Heart right ventricle (tissue), 16 donors: Measurements from ENCODE around the gene NOP16. TPM values are rescaled to one million over a fixed set of nuclear protein-coding genes. Genes with fewer than 3 reads are reported as not detected.

Experiments
- ATAC-seq, 8 donors: fragments of 200-7000 bp; cut with Tn5 transposase; one replicate each; pipeline ENCODE4 v1.9.1; 2020; ENCODE audit warnings: mild to moderate bottlenecking in 8 of 8, moderate library complexity in 8 of 8, moderate number of reproducible peaks in 1 of 8
- DNase-seq, 2 donors: peaks; one replicate each; pipeline ENCODE4 v3.0.0-alpha.2; 2020
- H3K27ac ChIP-seq, 10 donors: fragments of 200-600 bp; sonication (generic) in 2 of 10; one replicate each; pipeline versions ENCODE4 v1.5.0 to v1.8.0; 2020 to 2022; ENCODE audit warnings: mild to moderate bottlenecking in 3 of 10
- H3K27me3 ChIP-seq, 7 donors: fragments of 200-600 bp; one replicate each; pipeline ENCODE4 v1.8.0; 2021 to 2022; ENCODE audit warnings: mild to moderate bottlenecking in 2 of 7
- H3K36me3 ChIP-seq, 9 donors: fragments of 200-600 bp; sonication (generic) in 1 of 9; one replicate each; pipeline versions ENCODE4 v1.5.0 to v1.8.0; 2020 to 2022; ENCODE audit warnings: mild to moderate bottlenecking in 2 of 9
- H3K4me1 ChIP-seq, 9 donors: fragments of 200-600 bp; sonication (generic) in 1 of 9; one replicate each; pipeline versions ENCODE4 v1.5.0 to v1.8.0; 2020 to 2022; ENCODE audit warnings: mild to moderate bottlenecking in 4 of 9
- H3K4me3 ChIP-seq, 10 donors: fragments of 200-600 bp; sonication (generic) in 2 of 10; one replicate each; pipeline versions ENCODE4 v1.5.0 to v1.8.0; 2020 to 2022; ENCODE audit warnings: mild to moderate bottlenecking in 7 of 10, moderate library complexity in 2 of 10
- H3K9me3 ChIP-seq, 11 donors: fragments of 200-600 bp in 10 of 11; sonication (generic) in 2 of 11; one replicate each; pipeline versions ENCODE4 v1.5.0 to v1.8.0; 2013 to 2022; ENCODE audit warnings: mild to moderate bottlenecking in 2 of 11, control low read depth in 1 of 11, moderate library complexity in 1 of 11
- CTCF ChIP-seq, 9 donors: fragments of 200-600 bp; sonication (generic) in 2 of 9; IDR thresholded peaks; one replicate each; pipeline versions ENCODE4 v1.5.0 to v1.8.0; 2021 to 2022; ENCODE audit warnings: antibody characterized with exemption in 9 of 9, mild to moderate bottlenecking in 5 of 9, moderate library complexity in 1 of 9
- WGBS, 2 donors: extraction: QIAGEN DNeasy Blood & Tissue Kit; methylation state at CpG; one replicate each; pipeline ENCODE4 v1.1.7; 2013; ENCODE audit warnings: inconsistent platforms in 1 of 2; 5-methylcytosine and 5-hydroxymethylcytosine counted together
- intact Hi-C, 10 donors: fragments of 100-400 bp; cut with DNase I; formaldehyde crosslinking; loops; one replicate each; pipeline versions ENCODE4 v1.11.1 to v1.14.2; 2022
- polyA plus RNA-seq, 2 donors: library from polyadenylated mRNA; stranded (reverse); fragments of 200-250 nt; gene quantifications; one replicate each; pipeline ENCODE4 v1.2.3, GENCODE V29; 2013
- total RNA-seq, 10 donors: library from RNA; stranded (reverse); fragmentation: NEBNext Ultra II Directional in 3 of 10; extraction: Animal tissue kit (Norgen Biotek cat#: 25700) in 3 of 10; gene quantifications; one replicate each; pipeline versions ENCODE4 v1.2.1 to v1.2.4, GENCODE V29; 2021 to 2023
- donor health status: Arrhythmogenic right ventricular cardiomyopathy.
- donor health status: ischemic (EF 13 %, LVEDD 7.1; RV severe dilation, severe dysfunction).
- donor health status: healthy with polysubstance abuse.
- donor health status: DM: no; HTN: yes; CAD: no.
- donor health status: DM: no; HTN: no; CAD: no.
- donor health status: ischemic (EF 25% LVEDD 6.9; RV normal size, moderate dysfunction).
- donor health status: ischemic (EF 25% LVEDD 5.7; RV mildly dilated, moderate dysfunction).
- donor health status: healthy.
- donor health status: DM: yes; HTN: yes; CAD: no.
- donor health status: Ischemic cardiomyopathy.
- donor health status: ischemic (EF 35%, LVEDD 5.7; RV mildly dilated, moderate dysfunction).
- donor health status: nonischemic (EF 11% LVEDD 7.7; RV severe dilation, severe dysfunction).
- donor health status: DM: yes; HTN: yes; CAD: no.
- donor health status: PGD.
- donor health status: ischemic (EF 29% LVEDD 5.4; RV normal size, mild dysfunction).
- donor health status: nonischemic (EF 23%, LVEDD 6.1; RV moderate dilation, normal function).

Gene NOP16
- total and polyA plus RNA-seq, 12 donors: 11.3 to 84.0 (median 19.1) TPM

GRCh38 chr5:176355400-176356178 is 32.8 kb downstream of the NOP16 start:
- DNase-seq (no peak), ATAC-seq (no peak)
- H3K36me3 ChIP-seq: peaks cover 0 to 91% (median 40%) of the 10 kb centered on the region in 9 donors
- no peak for TF ChIP-seq CTCF (IDR thresholded peaks at IDR 0.05)
- peaks cover 0 to 15% (median 12%) of the 10 kb centered on the region in 9 donors for H3K4me1 ChIP-seq
- intact Hi-C loops: no loop called here
- H3K9me3 ChIP-seq: no peaks in the 10 kb centered on the region
- no peak overlapping the region for H3K27ac ChIP-seq
- H3K4me3 ChIP-seq: no peak overlapping the region
- 90 to 92% methylated on average over 16 of the region's 16 CpGs for WGBS, 2 donors
- H3K27me3 ChIP-seq: no peaks in the 10 kb centered on the region

GRCh38 chr5:176353533-176353932 is 34.9 kb downstream of the NOP16 start:
- Histone ChIP-seq H3K4me1 (no peaks in the 10 kb centered on the region), H3K36me3 (peaks cover 0 to 100% (median 51%) of the 10 kb centered on the region in 9 donors), H3K4me3 (no peak overlapping the region), H3K9me3 (no peaks in the 10 kb centered on the region), H3K27me3 (no peaks in the 10 kb centered on the region), H3K27ac (no peak overlapping the region)
- 93 to 98% methylated on average over 4 of the region's 4 CpGs for WGBS, 2 donors
- no peak for TF ChIP-seq CTCF (IDR thresholded peaks at IDR 0.05)
- DNase-seq: no peak
- ATAC-seq: no peak
- intact Hi-C loops: no loop called here

GRCh38 chr5:176352116-176352878 is 36.1 kb downstream of the NOP16 start:
- DNase-seq: no peak
- Histone ChIP-seq H3K36me3 (peaks cover 0 to 100% (median 62%) of the 10 kb centered on the region in 9 donors), H3K4me1 (no peaks in the 10 kb centered on the region), H3K27me3 (no peaks in the 10 kb centered on the region), H3K27ac (no peak overlapping the region), H3K4me3 (no peak overlapping the region), H3K9me3 (no peaks in the 10 kb centered on the region)
- no peak for TF ChIP-seq CTCF (IDR thresholded peaks at IDR 0.05)
- intact Hi-C loops: no loop called here
- ATAC-seq: no peak
- WGBS, 2 donors: 95% methylated on average over 5 of the region's 5 CpGs

DNA sequence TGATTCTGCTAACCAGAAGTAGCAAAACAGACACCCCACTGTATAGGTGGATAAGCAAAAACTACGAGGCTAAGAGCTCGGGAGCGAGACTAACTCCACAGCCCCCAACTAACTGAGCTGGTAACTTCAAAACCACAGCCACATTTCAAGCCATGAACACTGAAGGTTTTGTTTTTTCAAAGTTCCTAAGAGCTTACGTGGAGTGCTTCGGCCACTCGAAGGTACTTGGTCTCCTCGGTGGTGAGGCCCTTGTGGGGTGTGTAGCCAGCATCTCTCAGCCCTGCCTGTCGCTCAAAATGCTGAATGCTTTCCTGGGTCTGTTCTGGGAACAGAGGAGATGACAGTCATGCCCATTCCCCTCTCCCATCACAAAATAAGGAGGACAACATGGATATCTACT is 38.0 kb downstream of the NOP16 start:
- TF ChIP-seq CTCF (IDR thresholded peaks at IDR 0.05): no peak
- no peak for DNase-seq
- H3K36me3 ChIP-seq: peaks cover 0 to 100% (median 78%) of the 10 kb centered on the region in 9 donors
- WGBS, 2 donors: 95 to 98% methylated on average over 8 of the region's 8 CpGs
- no peaks in the 10 kb centered on the region for H3K4me1 ChIP-seq
- H3K4me3 ChIP-seq: no peak overlapping the region
- no peaks in the 10 kb centered on the region for H3K27me3 ChIP-seq
- no peak for ATAC-seq
- H3K27ac ChIP-seq: no peak overlapping the region
- H3K9me3 ChIP-seq: no peaks in the 10 kb centered on the region
- intact Hi-C loops: no loop called here
